ENCODE data around the gene SLC35F4.

- TF ChIP-seq TCF7L2 (IDR thresholded peaks at IDR 0.05; ENCODE audit: borderline replicate concordance, extremely low read depth, insufficient read depth, insufficient read length) = no peak
- no peak for TF ChIP-seq CTCF (IDR thresholded peaks at IDR 0.05 in 2 of 3, conservative IDR thresholded peaks at IDR 0.05 in 1 of 3; ENCODE audit: borderline replicate concordance in 1 of 3, insufficient read depth in 1 of 3, low read depth in 2 of 3, low read length in 2 of 3)
- no peak for TF ChIP-seq POLR2A (IDR thresholded peaks at IDR 0.05; ENCODE audit: borderline replicate concordance, extremely low read depth, insufficient read depth, insufficient read length)
- TF ChIP-seq EGR1 (IDR thresholded peaks at IDR 0.05; ENCODE audit: low read depth) = no peak
- TF ChIP-seq POLR2AphosphoS5 (IDR thresholded peaks at IDR 0.05; ENCODE audit: low read depth, low read length) = no peak
- TF ChIP-seq MAX (IDR thresholded peaks at IDR 0.05) = no peak
- no peak for TF ChIP-seq YY1 (IDR thresholded peaks at IDR 0.05; ENCODE audit: extremely low read depth, insufficient replicate concordance, low read depth, low read length)
- TF ChIP-seq ZNF274 (IDR thresholded peaks at IDR 0.05; ENCODE audit: low read depth, low read length) = no peak
- TF ChIP-seq EZH2phosphoT487 (IDR thresholded peaks at IDR 0.05; ENCODE audit: borderline replicate concordance) = no peak
- no peak for TF ChIP-seq ZBTB33 (IDR thresholded peaks at IDR 0.05; ENCODE audit: extremely low read depth, insufficient replicate concordance, low read length)
- no peak for TF ChIP-seq REST (IDR thresholded peaks at IDR 0.05; ENCODE audit: low read depth)
- TF ChIP-seq EZH2 (IDR thresholded peaks at IDR 0.05) = no peak
- TF ChIP-seq ZFX (IDR thresholded peaks at IDR 0.05) = no peak
- TF ChIP-seq SRF (IDR thresholded peaks at IDR 0.05; ENCODE audit: low read depth) = no peak
Observed at GRCh38 chr14:57530571-57530970, 335.3 kb downstream of the SLC35F4 start.
